T-helper 2 cell treated with Interferon-gamma antibody and Interleukin-4, amounts not matched to agents 5 μg/mL and 100 μg/mL, for 36 hours (primary cell): ENCODE measurements around the gene SLC9C2.
"Not testable (repeated sequence)": the region's sequence is repeated elsewhere in the genome, so short reads cannot be mapped to it uniquely, and the experiment has no call there.

Experiments
- DNase-seq: peaks from one replicate; pipeline ENCODE4 v3.0.0; 2021; ENCODE audit warnings: low spot score
- H3K27ac Mint-ChIP-seq: one replicate; pipeline ENCODE4 v1.8.0; 2021; ENCODE audit warnings: mild to moderate bottlenecking, mixed read lengths
- H3K27me3 Mint-ChIP-seq: one replicate; pipeline ENCODE4 v1.8.0; 2021; ENCODE audit warnings: low read depth, mixed read lengths
- H3K36me3 Mint-ChIP-seq: one replicate; pipeline ENCODE4 v1.8.0; 2021; ENCODE audit warnings: low read depth, mixed read lengths
- H3K4me1 Mint-ChIP-seq: one replicate; pipeline ENCODE4 v1.8.0; 2021; ENCODE audit warnings: low read depth, mixed read lengths
- H3K4me3 Mint-ChIP-seq: one replicate; pipeline ENCODE4 v1.8.0; 2022; ENCODE audit warnings: mild to moderate bottlenecking, moderate library complexity, mixed read lengths
- H3K9me3 Mint-ChIP-seq: one replicate; pipeline ENCODE4 v1.8.0; 2021; ENCODE audit warnings: mixed read lengths

SLC9C2 gene

GRCh38 chr1:173499729-173500128 is 103.1 kb downstream of the SLC9C2 start:
- Mint-ChIP-seq H3K27me3 (peaks cover 3% of the 10 kb centered on the region), H3K4me3 (no peak overlapping the region), H3K27ac (no peak overlapping the region), H3K9me3 (peaks cover 15% of the 10 kb centered on the region), H3K4me1 (no peaks in the 10 kb centered on the region), H3K36me3 (no peaks in the 10 kb centered on the region)
- no peak for DNase-seq

- Mint-ChIP-seq H3K9me3 (peaks cover 27% of the 10 kb centered on the region), H3K4me3 (no peak overlapping the region), H3K36me3 (no peaks in the 10 kb centered on the region), H3K4me1 (no peaks in the 10 kb centered on the region), H3K27ac (no peak overlapping the region), H3K27me3 (peaks cover 3% of the 10 kb centered on the region)
- no peak for DNase-seq
Measured at GRCh38 chr1:173496757-173497320, 106.0 kb downstream of the SLC9C2 start.

- Mint-ChIP-seq H3K27me3 (peaks cover 3% of the 10 kb centered on the region), H3K9me3 (peaks cover 27% of the 10 kb centered on the region), H3K27ac (no peak overlapping the region), H3K4me3 (no peak overlapping the region), H3K4me1 (peaks cover 3% of the 10 kb centered on the region), H3K36me3 (no peaks in the 10 kb centered on the region)
- DNase-seq, result no peak
Measured at GRCh38 chr1:173495609-173496267, 107.1 kb downstream of the SLC9C2 start.

- H3K9me3 Mint-ChIP-seq, result peaks cover 20% of the 10 kb centered on the region
- not testable (repeated sequence) for H3K27me3 Mint-ChIP-seq, H3K36me3 Mint-ChIP-seq, H3K4me1 Mint-ChIP-seq, DNase-seq, H3K4me3 Mint-ChIP-seq, H3K27ac Mint-ChIP-seq
Measured at GRCh38 chr1:173493125-173493524, 109.7 kb downstream of the SLC9C2 start.

- H3K9me3 Mint-ChIP-seq, result peaks cover 12% of the 10 kb centered on the region
- no peaks in the 10 kb centered on the region for H3K27me3 Mint-ChIP-seq
- H3K36me3 Mint-ChIP-seq, result peaks cover 20% of the 10 kb centered on the region
- peaks cover 3% of the 10 kb centered on the region for H3K4me1 Mint-ChIP-seq
- no peak overlapping the region for H3K4me3 Mint-ChIP-seq
- DNase-seq, result no peak
- H3K27ac Mint-ChIP-seq, result no peak overlapping the region
Measured at GRCh38 chr1:173491508-173491907, 111.4 kb downstream of the SLC9C2 start.

GRCh38 chr1:173489929-173490328 is 112.9 kb downstream of the SLC9C2 start:
- no peak for DNase-seq
- peaks cover 35% of the 10 kb centered on the region for H3K36me3 Mint-ChIP-seq
- H3K9me3 Mint-ChIP-seq, result peaks cover 12% of the 10 kb centered on the region
- H3K27ac Mint-ChIP-seq, result no peak overlapping the region
- peaks cover 3% of the 10 kb centered on the region for H3K4me1 Mint-ChIP-seq
- H3K4me3 Mint-ChIP-seq, result no peak overlapping the region
- no peaks in the 10 kb centered on the region for H3K27me3 Mint-ChIP-seq

GRCh38 chr1:173489149-173489600 is 113.7 kb downstream of the SLC9C2 start:
- Mint-ChIP-seq H3K27ac (no peak overlapping the region), H3K4me1 (peaks cover 4% of the 10 kb centered on the region), H3K9me3 (peaks cover 10% of the 10 kb centered on the region), H3K4me3 (no peak overlapping the region), H3K27me3 (no peaks in the 10 kb centered on the region), H3K36me3 (peaks cover 41% of the 10 kb centered on the region)
- no peak for DNase-seq

GRCh38 chr1:173488001-173488400 is 114.9 kb downstream of the SLC9C2 start:
- DNase-seq, result no peak
- Mint-ChIP-seq H3K27me3 (no peaks in the 10 kb centered on the region), H3K36me3 (peaks cover 45% of the 10 kb centered on the region), H3K4me3 (no peak overlapping the region), H3K9me3 (peaks cover 2% of the 10 kb centered on the region), H3K27ac (peak overlapping the region; percentile 27), H3K4me1 (peaks cover 4% of the 10 kb centered on the region)

- H3K4me1 Mint-ChIP-seq, result peaks cover 5% of the 10 kb centered on the region
- no peak overlapping the region for H3K27ac Mint-ChIP-seq
- no peaks in the 10 kb centered on the region for H3K9me3 Mint-ChIP-seq
- H3K36me3 Mint-ChIP-seq, result peaks cover 66% of the 10 kb centered on the region
- no peak for DNase-seq
- H3K27me3 Mint-ChIP-seq, result no peaks in the 10 kb centered on the region
- no peak overlapping the region for H3K4me3 Mint-ChIP-seq
Measured at GRCh38 chr1:173485401-173485800, 117.5 kb downstream of the SLC9C2 start.

- no peaks in the 10 kb centered on the region for H3K9me3 Mint-ChIP-seq
- no peaks in the 10 kb centered on the region for H3K27me3 Mint-ChIP-seq
- H3K4me1 Mint-ChIP-seq, result peaks cover 14% of the 10 kb centered on the region
- no peak for DNase-seq
- H3K36me3 Mint-ChIP-seq, result peaks cover 75% of the 10 kb centered on the region
- no peak overlapping the region for H3K27ac Mint-ChIP-seq
- H3K4me3 Mint-ChIP-seq, result no peak overlapping the region
Measured at GRCh38 chr1:173484276-173484675, 118.6 kb downstream of the SLC9C2 start.

- H3K4me3 Mint-ChIP-seq, result no peak overlapping the region
- H3K36me3 Mint-ChIP-seq, result peaks cover 68% of the 10 kb centered on the region
- peaks cover 27% of the 10 kb centered on the region for H3K4me1 Mint-ChIP-seq
- H3K27ac Mint-ChIP-seq, result no peak overlapping the region
- H3K27me3 Mint-ChIP-seq, result no peaks in the 10 kb centered on the region
- no peaks in the 10 kb centered on the region for H3K9me3 Mint-ChIP-seq
- no peak for DNase-seq
Measured at GRCh38 chr1:173482683-173483082, 120.2 kb downstream of the SLC9C2 start.

- peaks cover 56% of the 10 kb centered on the region for H3K36me3 Mint-ChIP-seq
- no peak overlapping the region for H3K27ac Mint-ChIP-seq
- peaks cover 29% of the 10 kb centered on the region for H3K4me1 Mint-ChIP-seq
- no peak overlapping the region for H3K4me3 Mint-ChIP-seq
- H3K27me3 Mint-ChIP-seq, result no peaks in the 10 kb centered on the region
- DNase-seq, result no peak
- no peaks in the 10 kb centered on the region for H3K9me3 Mint-ChIP-seq
Measured at GRCh38 chr1:173481195-173481772, 121.6 kb downstream of the SLC9C2 start.

- Mint-ChIP-seq H3K4me3 (no peak overlapping the region), H3K4me1 (peaks cover 43% of the 10 kb centered on the region), H3K27me3 (no peaks in the 10 kb centered on the region), H3K27ac (no peak overlapping the region), H3K36me3 (peaks cover 44% of the 10 kb centered on the region), H3K9me3 (no peaks in the 10 kb centered on the region)
- DNase-seq, result no peak
Measured at GRCh38 chr1:173479649-173480048, 123.2 kb downstream of the SLC9C2 start.

GRCh38 chr1:173478094-173478674 is 124.7 kb downstream of the SLC9C2 start:
- Mint-ChIP-seq H3K4me3 (peak overlapping the region; percentile 87), H3K36me3 (peaks cover 46% of the 10 kb centered on the region), H3K27me3 (no peaks in the 10 kb centered on the region), H3K4me1 (peaks cover 51% of the 10 kb centered on the region), H3K9me3 (no peaks in the 10 kb centered on the region), H3K27ac (peak overlapping the region; percentile 71)
- no peak for DNase-seq
